Urothelium cell line (cell line): Measurements from ENCODE around the gene OR10H5.
"Not testable (repeated sequence)": the region's sequence is repeated elsewhere in the genome, so short reads cannot be mapped to it uniquely, and the experiment has no call there.

ENCODE experiments used
- DNase-seq: peaks from one replicate; pipeline ENCODE4 v3.0.0; 2011; ENCODE audit warnings: low spot score, mixed read lengths
- FAIRE-seq: peaks from 2 replicates; lab custom pipeline; 2011; peaks lifted over from hg19 to GRCh38; lab: Jason Lieb, UNC

OR10H5 gene

DNA sequence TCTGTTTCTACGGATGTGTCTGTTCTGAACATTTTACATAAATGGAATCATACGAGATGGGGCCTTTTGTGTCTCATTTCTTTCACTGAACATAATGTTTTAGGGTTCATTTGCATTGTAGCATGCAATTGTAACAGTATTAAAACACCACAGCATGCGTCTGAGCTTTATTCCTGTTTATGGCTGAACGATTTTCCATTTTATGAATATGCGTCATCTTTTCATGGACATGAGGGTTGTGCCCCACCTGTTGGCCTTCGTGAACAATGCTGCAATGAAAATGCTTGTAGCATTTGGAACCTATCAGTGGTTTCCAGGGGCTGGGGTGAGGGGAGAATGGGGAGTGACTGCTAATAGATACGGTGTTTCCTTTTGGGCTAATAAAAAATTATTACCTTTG lies 22.9 kb downstream of the OR10H5 start:
- no peak for FAIRE-seq
- peak; percentile 25 for DNase-seq

DNA sequence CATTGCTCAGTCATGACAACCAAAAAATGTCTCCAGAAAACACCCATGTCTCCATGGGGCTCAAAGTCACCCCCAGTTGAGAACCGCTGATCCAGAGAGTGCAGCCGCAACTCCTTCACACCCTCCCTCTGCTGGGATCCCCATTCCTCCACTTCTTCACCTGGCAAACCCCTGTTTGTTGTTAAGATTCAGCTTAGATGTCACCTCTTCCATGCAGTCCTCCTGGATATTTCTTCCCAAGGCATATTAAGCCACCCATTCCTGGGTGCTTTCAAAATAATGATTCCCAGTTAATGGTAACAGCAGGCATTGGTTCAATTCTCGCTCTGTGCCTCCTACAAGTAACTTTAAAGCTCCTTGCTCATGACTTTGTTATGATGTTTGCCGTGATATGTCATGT lies 24.0 kb downstream of the OR10H5 start:
- DNase-seq (no peak), FAIRE-seq (no peak)

DNA sequence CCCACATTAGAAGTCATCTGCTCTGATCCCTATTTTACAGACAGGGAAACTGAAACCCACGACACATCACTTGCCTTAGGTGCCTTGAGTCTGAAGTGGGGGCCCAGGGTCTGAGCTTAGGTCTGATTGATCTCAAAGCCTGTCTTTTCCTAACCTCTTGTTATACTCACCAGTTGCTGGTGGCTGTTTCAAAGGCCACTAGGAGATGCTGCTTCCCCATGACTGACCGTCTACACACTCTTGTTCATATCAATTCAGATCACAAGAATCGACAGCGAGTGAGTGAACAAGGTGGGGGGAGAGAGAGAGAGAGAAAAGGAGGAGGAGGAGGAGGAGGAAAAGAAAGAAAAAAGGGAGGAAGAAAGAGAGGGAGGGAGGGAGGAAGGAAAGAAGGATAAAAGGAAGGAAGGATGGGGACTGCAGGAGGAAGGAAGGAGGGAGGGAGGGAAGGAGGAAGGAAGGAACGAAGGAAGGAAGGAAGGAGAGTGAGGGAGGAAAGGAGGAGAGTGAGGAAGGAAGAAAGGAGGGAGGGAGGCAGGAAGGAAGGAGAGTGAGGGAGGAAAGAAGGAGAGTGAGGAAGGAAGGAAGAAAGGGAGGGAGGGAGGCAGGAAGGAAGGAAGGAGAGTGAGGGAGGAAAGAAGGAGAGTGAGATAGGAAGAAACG lies 24.7 kb downstream of the OR10H5 start:
- no peak for FAIRE-seq
- DNase-seq: no peak

DNA sequence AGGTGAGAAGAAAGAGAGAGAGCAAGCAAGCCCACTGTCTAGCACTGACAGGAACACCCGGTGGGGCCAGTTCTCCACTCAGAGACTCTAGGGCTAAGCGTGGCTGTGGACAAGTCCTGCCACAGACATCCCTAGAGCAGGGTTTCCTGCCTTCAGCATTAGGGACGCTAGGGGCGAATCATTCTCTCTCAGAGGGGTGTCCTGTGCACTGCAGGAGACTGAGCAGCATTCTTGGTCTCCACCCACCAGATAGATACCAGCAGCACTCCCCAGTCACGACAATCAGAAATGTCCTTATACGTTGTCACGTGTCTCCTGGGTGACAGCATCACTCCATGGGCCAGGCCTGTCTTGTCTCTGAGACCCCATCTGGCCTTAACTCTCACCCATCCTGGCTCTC lies 26.5 kb downstream of the OR10H5 start:
- FAIRE-seq: no peak
- DNase-seq: no peak

DNA sequence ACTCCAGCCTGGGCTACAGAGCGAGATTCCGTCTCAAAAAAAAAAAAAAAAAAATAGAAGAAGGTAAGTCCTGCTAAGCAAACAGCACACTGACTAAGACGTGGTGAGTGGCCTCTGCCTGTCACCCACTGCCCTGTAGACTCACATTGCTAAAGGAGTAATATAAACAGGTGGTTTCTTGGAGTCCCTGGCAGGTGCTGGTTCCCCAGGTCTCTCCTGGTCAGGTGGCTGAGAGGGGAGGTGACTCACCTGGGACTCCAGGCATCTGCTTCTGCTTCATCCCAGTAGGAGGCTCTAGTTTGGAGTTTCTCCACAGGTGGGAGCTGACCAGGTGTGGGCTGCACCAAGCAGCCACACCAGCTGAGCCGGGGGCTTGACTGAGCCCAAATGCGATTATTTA lies 27.8 kb downstream of the OR10H5 start, which contains the start of gene OR10H1:
TSS of gene OR10H1 (minus strand) at position 359 of the 400 bp plus-strand sequence. CDS start 7,627 bp downstream, outside the sequence.
- FAIRE-seq: no peak
- no peak for DNase-seq

DNA sequence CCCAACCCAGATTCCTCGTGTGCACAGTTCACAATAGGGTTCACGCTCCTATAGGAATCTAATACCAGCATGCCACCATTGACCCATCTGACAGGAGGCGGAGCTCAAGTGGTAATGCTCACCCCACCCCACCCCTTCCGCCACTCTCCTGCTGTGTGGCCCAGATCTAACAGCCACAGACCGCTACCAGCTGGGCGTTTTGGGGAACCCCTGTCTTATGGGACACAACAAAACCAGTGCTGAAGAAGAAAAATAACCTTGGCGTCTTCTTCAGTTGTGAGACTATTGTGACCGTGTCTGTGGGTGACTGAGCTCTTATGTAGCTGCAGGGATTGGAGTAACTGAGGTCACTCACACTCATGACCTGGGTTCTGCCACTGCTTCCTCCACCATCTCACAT lies 33.2 kb downstream of the OR10H5 start:
- DNase-seq (no peak), FAIRE-seq (no peak)

DNA sequence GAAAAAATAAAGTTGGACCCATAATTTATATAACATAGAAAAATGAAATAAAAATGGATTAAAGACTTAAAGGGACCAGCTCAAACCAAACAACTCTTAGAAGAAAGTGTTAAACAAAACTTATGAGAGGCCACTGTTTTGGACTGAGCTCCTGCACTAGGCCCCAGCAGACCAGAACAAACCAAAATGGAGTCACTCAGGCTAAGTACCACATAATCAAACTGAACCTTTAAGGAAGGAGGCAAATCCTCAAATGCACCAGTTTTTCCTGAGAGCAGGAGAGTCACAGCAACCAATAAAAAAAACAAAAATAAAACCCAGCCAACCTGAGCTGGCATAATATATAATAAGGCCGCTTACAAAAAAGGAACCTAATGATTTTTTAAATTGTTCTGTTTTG lies 38.3 kb downstream of the OR10H5 start:
- DNase-seq (no peak), FAIRE-seq (no peak)

GRCh38 chr19:15828121-15828610 lies 40.7 kb downstream of the OR10H5 start:
- DNase-seq: no peak
- no peak for FAIRE-seq

DNA sequence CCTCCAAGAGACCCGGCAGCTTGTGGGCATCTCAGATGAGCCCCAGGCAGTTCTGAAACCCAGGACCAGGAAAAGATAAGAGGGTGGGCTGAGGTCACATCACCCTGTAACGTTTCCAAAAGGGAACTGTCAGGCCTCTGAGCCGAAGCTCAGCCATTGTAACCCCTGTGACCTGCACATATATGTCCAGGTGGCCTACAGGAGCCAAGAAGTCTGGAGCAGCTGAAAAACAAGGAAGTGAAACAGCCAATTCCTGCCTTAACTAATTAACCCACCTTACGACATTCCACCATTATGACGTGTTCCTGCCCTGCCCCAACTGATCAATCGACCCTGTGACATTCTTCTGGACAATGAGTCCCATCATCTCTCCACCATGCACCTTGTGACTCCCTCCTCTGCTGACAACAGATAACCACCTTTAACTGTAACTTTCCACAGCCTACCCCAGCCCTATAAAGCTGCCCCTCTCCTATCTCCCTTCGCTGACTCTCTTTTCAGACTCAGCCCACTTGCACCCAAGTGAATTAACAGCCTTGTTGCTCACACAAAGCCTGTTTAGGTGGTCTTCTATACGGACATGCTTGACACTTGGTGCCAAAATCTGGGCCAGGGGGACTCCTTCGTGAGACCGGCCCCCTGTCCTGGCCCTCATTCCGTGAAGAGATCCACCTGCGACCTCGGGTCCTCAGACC lies 41.3 kb downstream of the OR10H5 start:
- not testable (repeated sequence) for FAIRE-seq, DNase-seq

DNA sequence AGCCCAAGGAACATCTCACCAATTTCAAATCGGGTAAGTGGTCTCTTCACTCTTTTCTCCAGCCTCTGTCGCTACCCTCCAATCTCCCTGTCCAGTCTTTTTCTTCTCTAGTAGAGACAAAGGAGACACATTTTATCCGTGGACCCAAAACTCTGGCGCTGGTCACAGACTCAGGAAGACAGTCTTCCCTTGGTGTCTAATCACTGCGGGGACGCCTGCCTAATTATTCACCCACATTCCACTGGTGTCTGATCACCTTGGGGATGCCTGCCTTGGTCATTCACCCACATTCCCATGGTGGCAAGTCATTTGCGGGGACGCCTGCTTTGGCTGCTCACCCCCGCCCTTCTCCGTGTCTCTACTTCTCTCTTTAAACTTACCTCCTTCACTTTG lies 41.8 kb downstream of the OR10H5 start:
- FAIRE-seq (no peak), DNase-seq (no peak)

DNA sequence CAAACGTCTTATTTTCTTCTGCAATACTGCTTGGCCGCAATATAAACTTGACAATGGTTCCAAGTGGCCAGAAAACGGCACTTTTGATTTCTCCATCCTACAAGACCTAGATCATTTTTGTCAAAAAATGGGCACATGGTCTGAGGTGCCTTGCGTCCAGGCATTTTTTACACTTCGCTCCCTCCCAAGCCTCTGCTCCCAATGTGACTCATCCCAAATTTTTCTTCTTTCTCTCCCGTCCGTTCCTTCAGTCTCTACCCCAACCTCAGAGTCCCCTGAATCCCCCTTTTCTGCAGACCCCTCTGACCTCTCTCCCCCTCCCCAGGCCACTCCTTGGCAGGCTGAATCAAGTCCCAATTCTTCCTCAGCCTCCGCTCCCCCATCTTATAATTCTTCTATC lies 42.3 kb downstream of the OR10H5 start:
- no peak for FAIRE-seq
- no peak for DNase-seq

DNA sequence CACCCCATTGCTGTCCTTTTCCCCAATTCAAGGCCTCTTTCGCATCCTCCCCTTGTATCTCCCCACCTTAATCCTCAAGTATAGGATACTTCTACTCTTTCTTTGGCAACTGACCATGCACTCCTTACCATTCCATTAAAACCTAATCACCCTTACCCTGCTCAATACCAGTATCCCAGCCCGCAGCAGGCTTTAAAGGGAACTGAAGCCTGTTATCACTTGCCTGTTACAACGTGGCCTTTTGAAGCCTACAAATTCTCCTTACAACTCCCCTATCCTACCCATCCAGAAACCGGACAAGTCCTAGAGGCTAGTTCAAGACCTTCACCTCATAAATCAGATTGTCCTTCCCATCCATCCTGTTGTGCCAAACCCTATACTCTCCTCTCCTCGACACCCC lies 44.2 kb downstream of the OR10H5 start:
- no peak for DNase-seq
- no peak for FAIRE-seq

DNA sequence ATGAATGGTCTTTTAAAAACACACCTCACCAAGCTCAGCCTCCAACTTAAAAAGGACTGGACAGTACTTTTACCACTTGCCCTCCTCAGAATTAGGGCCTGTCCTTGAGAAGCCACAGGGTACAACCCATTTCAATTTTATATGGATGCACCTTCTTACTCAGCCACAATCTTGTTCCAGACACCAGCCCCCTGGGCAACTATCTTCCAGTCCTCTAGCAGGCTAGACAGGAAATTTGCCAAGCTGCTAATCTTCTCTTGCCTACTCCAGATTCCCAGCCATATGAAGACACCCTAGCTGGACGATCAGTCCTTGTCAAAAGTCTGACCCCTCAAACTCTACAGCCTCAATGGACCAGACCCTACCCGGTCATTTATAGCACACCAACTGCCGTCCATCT lies 46.8 kb downstream of the OR10H5 start:
- FAIRE-seq: not testable (repeated sequence)

GRCh38 chr19:15835565-15836329 lies 48.3 kb downstream of the OR10H5 start:
- DNase-seq, FAIRE-seq: not testable (repeated sequence)

More for the DNA sequence above, 46.8 kb downstream of the OR10H5 start:
- not testable (repeated sequence) for DNase-seq

DNA sequence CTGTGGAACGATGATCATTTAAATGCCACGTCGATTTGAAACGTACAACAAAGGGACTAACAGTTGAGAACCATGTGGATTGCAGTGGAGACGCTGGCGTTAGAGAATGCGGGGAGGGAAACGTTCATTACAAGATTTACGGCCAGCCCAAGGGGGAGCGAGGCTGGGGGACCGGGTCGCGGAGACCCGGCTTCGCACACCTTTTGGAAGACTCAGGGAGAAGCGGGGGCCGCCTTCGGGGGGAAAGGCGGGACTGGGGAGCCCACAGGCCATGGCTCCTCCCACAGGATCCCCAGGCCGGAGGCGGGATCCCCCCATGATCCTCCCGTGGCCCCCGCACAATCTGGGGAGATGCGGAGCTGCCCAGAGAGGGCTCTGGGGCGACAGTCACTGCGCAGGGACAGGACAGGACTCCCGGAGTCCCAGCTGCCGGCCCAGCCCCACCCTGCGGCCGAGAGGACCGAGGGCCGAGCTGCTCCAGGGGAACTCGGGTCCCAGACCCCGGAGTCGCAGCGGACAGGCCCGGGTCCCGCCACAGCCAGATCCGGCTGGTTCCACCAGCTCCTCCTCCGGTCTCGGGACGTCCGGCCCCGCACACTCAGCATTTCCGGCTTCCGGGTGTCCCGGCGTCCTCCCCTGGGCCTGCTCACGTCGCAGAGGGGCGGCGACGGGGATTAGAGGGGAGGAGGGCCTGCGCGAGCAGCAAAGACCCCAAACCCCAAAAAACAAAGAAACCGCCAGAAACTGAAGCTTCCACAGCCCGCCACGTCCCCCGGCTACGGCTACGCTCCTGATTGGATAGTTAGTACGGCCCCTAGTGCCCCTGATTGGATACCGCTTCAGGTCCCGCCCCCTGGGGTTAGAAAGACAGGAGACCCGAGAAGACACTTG lies 49.1 kb downstream of the OR10H5 start:
- DNase-seq (peak; percentile 89), FAIRE-seq (no peak)

DNA sequence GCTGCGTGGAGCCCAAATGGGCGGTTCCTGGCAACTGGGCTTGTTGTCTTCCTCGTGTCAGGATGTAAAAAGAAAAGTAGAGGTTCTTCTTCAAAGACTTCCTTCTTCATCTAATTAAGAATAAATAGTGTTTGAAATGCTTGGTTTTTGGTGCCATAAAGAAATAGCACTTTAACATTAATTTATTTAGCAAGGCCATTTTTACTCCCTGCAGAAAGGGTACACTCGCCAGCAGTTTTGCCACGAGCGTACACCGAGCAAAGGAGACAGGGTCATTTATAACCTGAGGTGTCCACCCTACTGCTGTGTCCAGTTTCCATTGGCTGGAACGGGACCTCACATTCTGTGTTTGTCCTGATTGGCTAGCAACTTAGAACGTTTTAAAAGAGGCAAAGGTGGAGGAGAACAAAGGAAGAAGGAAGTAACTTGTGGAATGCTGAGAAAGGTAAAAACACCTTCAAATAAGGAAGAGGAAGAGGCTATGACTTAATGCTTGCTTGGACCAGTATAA lies 49.8 kb downstream of the OR10H5 start:
- DNase-seq (no peak), FAIRE-seq (no peak)

DNA sequence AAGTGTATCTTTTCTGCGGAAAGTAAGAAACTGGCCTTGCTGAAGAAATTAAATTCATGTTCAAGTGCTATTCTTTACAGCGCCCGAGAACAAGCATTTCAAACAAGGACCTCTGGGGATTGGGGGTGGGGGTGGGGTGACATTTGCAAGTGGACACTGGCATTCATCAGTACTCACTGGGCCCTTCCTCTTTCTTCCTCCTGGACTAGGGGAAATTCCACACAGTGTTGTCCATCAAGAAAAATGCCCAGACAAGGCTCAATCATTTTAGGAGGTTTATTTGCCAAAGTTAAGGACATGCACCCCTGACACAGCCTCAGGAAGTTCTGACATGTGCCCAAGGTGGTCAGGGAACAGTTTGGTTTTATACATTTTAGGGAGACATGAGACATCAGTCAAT lies 50.9 kb downstream of the OR10H5 start:
- FAIRE-seq: no peak

DNA sequence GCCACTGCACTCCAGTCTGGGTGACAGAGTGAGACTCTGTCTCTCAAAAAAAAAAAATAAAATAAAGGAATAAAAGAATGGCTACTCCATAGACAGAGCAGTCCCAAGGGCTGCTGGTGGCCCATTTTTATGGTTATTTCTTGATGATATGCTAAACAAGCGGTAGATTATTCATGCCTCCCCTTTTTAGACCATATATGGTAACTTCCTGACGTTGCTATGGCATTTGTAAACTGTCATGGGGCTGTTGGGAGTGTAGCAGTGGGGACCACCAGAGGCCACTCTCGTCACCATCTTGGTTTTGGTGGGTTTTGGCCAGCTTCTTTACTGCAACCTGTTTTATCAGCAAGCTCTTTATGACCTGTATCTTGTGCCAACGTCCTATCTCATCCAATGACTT lies 52.4 kb downstream of the OR10H5 start:
- DNase-seq, FAIRE-seq: not testable (repeated sequence)

More for the DNA sequence above, 50.9 kb downstream of the OR10H5 start:
- DNase-seq: no peak

DNA sequence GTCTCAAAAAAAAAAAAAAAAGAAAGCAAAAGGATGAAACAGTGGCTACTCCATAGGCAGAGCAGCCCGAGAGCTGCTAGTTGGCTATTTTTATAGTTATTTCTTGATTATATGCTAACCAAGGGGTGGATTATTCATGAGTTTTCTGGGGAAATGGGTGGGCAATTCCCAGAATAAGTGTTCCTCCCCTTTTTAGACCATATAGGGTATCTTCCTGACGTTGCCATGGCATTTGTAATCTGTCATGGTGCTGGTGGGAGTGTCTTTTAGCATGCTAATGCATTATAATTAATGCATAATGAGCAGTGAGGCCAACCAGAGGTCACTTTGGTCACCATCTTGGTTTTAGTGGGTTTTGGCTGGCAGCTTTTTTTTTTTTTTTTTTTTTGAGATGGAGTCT lies 53.4 kb downstream of the OR10H5 start:
- DNase-seq: no peak
- no peak for FAIRE-seq

DNA sequence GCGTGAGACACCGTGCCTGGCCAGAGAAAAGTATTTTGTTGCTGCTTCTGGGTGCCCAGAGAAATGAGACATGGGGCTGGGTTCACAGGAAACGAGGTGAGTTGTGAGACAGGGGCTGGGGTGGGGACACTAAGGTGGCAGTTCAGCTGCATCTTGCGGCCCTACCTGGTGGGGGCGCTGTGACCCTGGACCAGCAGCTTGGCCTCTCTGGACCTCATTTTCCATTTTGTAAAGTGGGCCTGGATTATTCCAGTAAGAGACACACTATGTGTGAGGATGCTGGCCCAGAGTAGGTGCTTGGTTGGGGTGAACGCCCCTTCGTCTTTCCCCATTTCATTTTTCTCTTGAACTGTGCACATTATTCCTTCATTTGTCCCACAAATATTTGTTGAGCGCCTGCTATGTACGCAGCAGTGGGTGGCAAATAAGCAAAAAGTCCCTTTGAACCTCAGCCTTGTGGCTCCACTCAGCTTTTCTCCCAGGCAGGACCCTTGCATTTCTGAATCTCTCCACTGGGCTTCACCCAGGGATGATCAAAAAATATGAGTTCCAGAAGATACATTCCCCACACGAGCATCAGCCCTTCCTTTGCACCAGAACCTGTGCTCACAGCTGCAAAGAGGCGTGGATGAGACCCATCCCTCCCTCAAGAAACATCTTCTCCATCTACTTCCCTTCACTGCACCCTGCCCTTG lies 54.6 kb downstream of the OR10H5 start:
- DNase-seq: no peak
- FAIRE-seq: no peak
